Activated CD4-positive, alpha-beta T cell treated with anti-CD3 and anti-CD28 coated beads for 36 hours (primary cell): ENCODE results near the gene INPP5A. TPM values are rescaled to one million over a fixed set of nuclear protein-coding genes. Genes with fewer than 3 reads are reported as not detected.

Experiments
- ATAC-seq: fragments of 200-7000 bp; cut with Tn5 transposase; one replicate; pipeline ENCODE4 v1.10.0; 2021; ENCODE audit warnings: mild to moderate bottlenecking, moderate library complexity
- CTCF ChIA-PET: fragments of 350-600 bp; sonication (Branson Sonifier 250); formaldehyde crosslinking; loops from one replicate; lab custom pipeline; 2021; ENCODE audit warnings: antibody characterized with exemption; lab: Charles Lee
- POLR2A ChIA-PET: fragments of 350-600 bp; sonication (Branson Sonifier 250); formaldehyde crosslinking; loops from one replicate; lab custom pipeline; 2021; ENCODE audit warnings: antibody characterized with exemption, inconsistent platforms; lab: Charles Lee
- DNase-seq: peaks from one replicate; pipeline ENCODE4 v3.0.0-alpha.2; 2020
- H3K27ac Mint-ChIP-seq: one replicate; pipeline ENCODE4 v1.8.0; 2021; ENCODE audit warnings: mixed read lengths
- H3K27me3 Mint-ChIP-seq: one replicate; pipeline ENCODE4 v1.8.0; 2021; ENCODE audit warnings: mixed read lengths
- H3K36me3 Mint-ChIP-seq: one replicate; pipeline ENCODE4 v1.8.0; 2021; ENCODE audit warnings: low read depth, mixed read lengths
- H3K4me1 Mint-ChIP-seq: one replicate; pipeline ENCODE4 v1.8.0; 2021; ENCODE audit warnings: mixed read lengths
- H3K4me3 Mint-ChIP-seq: one replicate; pipeline ENCODE4 v1.8.0; 2021; ENCODE audit warnings: mild to moderate bottlenecking, moderate library complexity, mixed read lengths
- H3K9me3 Mint-ChIP-seq: one replicate; pipeline ENCODE4 v1.8.0; 2021; ENCODE audit warnings: low read depth, mixed read lengths
- intact Hi-C, 2 experiments: fragments of 100-400 bp; cut with DNase I in 1 of 2; cut with micrococcal nuclease in 1 of 2; formaldehyde crosslinking; loops; one replicate each; pipeline versions ENCODE4 v1.14.2 to v1.15.1; 2022 to 2024; cut with DNase I, micrococcal nuclease
- total RNA-seq, 2 experiments: library from RNA; stranded (reverse); gene quantifications; one replicate each; pipeline ENCODE4 v1.2.3, GENCODE V29; 2021

INPP5A gene
- total RNA-seq, 2 experiments from 2014 or later = 8.1 to 9.3 TPM

DNA sequence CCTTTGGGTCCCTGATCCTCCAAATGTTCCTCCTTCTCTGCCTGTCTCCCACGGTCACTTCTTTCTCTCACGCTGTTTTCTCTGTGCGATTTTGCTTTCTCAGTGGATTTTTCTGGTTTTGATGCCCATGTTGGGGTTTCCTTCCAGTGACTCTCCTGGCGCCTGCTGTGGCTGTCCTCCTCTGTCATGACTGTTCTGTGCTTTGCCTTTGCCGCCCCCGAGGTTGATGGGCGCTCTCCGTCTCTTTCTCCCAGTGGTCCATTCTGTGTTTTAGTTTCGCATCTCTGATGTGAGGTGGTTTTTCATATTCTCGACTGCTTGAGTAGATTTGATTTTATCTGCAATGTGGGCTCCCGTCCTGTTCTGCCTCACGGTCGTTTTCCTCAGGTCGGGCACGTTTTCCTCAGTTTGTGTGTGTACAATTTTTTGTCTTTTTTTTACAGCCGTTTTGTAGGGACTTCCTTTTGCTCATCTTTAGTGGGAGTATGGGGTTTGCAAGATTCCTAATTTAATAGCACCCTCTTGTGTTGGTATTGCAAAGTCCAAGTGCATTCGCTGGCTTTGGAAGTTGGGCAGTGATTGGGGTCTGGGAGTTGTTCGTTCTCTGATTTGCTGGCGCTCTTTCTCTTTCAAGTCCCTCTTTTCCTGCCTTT is 100.0 kb downstream of the INPP5A start:
- no peaks in the 10 kb centered on the region for H3K9me3 Mint-ChIP-seq
- CTCF ChIA-PET = no interaction called here
- no peak overlapping the region for H3K27ac Mint-ChIP-seq
- DNase-seq (peak; percentile 21), ATAC-seq (peak; percentile 66)
- H3K27me3 Mint-ChIP-seq = no peaks in the 10 kb centered on the region
- H3K4me3 Mint-ChIP-seq = no peak overlapping the region
- H3K4me1 Mint-ChIP-seq = peaks cover 15% of the 10 kb centered on the region
- POLR2A ChIA-PET = no interaction called here
- intact Hi-C loops = loop anchor here (1.0 to 10.0 kb wide), 5 partner anchors 95 to 413 kb away; partner anchors contain the start of gene INPP5A (in 1 of the 2)
- H3K36me3 Mint-ChIP-seq = no peaks in the 10 kb centered on the region

DNA sequence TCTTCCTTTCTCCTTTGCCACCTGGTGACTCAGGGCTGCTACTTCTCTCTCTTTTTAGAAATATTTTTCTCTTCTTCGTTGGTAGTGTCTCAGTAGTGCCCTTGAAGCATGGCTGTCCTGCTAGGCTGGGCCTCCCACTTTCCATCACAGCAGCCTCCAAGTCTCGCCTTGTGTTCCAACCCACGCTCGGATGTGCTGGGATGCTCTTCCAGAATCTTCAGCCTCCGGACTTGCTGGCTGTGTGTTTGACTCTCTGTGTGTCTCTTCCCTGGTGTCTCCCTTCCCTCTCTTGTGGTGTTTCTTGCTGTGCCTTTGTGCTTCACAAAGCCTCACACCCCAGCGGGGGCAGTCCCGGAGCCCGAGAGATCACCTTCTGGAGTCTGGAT is 100.5 kb downstream of the INPP5A start:
- peak; percentile 30 for ATAC-seq
- POLR2A ChIA-PET = no interaction called here
- Mint-ChIP-seq H3K27ac (no peak overlapping the region), H3K36me3 (no peaks in the 10 kb centered on the region), H3K4me1 (peaks cover 15% of the 10 kb centered on the region), H3K9me3 (no peaks in the 10 kb centered on the region), H3K4me3 (no peak overlapping the region), H3K27me3 (no peaks in the 10 kb centered on the region)
- no peak for DNase-seq
- CTCF ChIA-PET = interaction anchor here (0.5 to 1.0 kb wide), 3 partner anchors 66 to 588 kb away, joined by 3 to 4 read pairs (median 3); no protein-coding TSS in a partner anchor
- intact Hi-C loops = loop anchor here (5.0 to 10.0 kb wide), 4 partner anchors 96 to 413 kb away; partner anchors contain the start of gene INPP5A (in 1 of the 2)

DNA sequence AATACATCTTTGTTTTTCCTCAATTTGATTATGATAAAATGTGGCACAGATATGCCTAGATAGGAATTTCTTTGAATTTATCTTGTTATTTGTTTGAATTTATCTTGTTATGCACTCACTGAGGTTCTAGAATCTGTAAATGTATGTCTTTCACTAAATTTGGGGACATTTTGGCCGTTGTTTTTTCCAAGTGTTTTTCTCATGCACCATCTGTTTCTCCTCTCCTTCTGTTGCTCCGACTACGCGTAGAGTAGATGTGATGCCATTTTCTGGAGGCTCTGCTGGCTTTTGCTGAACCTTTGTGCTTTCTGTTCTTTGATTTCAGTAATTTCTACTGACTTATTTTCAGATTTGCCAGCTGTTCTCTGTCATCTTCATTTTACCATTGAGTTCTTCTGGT is 101.9 kb downstream of the INPP5A start:
- H3K27me3 Mint-ChIP-seq = no peaks in the 10 kb centered on the region
- H3K9me3 Mint-ChIP-seq = no peaks in the 10 kb centered on the region
- peaks cover 15% of the 10 kb centered on the region for H3K4me1 Mint-ChIP-seq
- no peaks in the 10 kb centered on the region for H3K36me3 Mint-ChIP-seq
- no peak for ATAC-seq
- DNase-seq = no peak
- ChIA-PET POLR2A (no interaction called here), CTCF (no interaction called here)
- H3K4me3 Mint-ChIP-seq = no peak overlapping the region
- no peak overlapping the region for H3K27ac Mint-ChIP-seq
- intact Hi-C loops = loop anchor here (5.0 to 10.0 kb wide), 4 partner anchors 97 to 415 kb away; partner anchors contain the start of gene INPP5A (in 1 of the 2)

DNA sequence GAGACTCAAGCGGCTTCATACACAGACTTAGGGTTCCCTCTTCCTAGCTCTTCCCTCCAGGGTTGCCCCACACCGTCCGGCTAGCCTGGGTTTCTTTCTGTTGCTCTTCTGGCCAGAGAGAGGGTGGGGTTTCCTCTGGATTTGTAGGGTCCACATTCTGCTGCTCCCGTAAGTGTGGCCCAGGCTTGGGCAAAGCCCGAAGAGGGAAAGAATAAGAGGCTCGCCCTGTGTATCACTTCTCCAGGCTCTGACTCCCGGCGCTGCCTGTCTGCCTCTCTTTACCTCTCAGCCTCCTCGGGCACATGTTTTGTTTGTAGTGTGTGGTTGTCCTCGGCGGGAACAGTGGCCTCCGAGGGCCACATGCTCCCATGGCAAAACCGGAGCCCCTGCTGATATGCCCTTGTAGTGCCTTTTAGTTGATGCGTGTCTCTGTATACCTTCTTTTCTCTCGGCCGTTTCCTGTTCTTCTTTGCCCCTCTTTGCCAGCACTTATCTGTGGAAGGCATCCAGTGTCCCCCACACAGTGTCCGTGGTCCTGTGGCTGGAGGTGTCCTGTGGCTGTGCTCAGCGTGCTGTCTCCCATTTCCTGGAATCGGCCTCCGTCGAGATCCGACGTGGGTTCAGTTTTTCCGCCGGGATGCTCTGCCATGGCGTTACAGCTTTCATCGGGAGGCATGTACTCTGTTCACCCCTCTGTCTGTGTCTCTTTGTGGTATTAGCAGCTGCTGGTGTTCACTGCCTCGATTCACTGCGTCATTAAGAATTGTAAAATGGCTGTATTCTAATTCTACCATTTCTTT is 102.9 kb downstream of the INPP5A start:
- H3K4me3 Mint-ChIP-seq = no peak overlapping the region
- intact Hi-C loops = no loop called here
- ATAC-seq (no peak), DNase-seq (no peak)
- peaks cover 12% of the 10 kb centered on the region for H3K4me1 Mint-ChIP-seq
- H3K27me3 Mint-ChIP-seq = no peaks in the 10 kb centered on the region
- no peaks in the 10 kb centered on the region for H3K9me3 Mint-ChIP-seq
- H3K36me3 Mint-ChIP-seq = no peaks in the 10 kb centered on the region
- ChIA-PET CTCF (interaction anchor here (1.0 to 1.1 kb wide), 2 partner anchors 15 to 181 kb away, joined by 3 read pairs; no protein-coding TSS in a partner anchor), POLR2A (no interaction called here)
- no peak overlapping the region for H3K27ac Mint-ChIP-seq

DNA sequence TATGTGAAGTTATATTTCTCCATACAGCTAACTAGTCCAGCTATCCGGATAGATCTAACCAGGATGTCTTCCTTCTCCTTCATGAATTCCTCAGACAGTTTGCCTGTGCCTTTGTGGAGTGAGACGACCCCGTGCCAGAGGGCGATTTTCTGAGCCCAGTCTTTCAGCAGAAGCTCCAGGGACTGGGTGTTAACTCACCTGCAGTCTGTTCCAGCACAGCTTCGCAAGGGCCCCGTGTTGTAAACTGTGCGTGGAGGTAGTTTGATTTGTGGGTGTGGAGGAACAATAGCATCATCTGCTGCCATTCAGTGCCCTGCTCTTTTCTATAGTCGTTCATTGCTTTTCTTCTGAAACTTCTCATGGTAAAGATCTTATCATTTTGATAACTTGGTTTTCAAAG is 103.8 kb downstream of the INPP5A start:
- no peak overlapping the region for H3K27ac Mint-ChIP-seq
- CTCF ChIA-PET = interaction anchor here (0.7 to 4.2 kb wide), 3 partner anchors 13 to 182 kb away, joined by 3 to 19 read pairs (median 3); no protein-coding TSS in a partner anchor
- H3K4me1 Mint-ChIP-seq = peaks cover 12% of the 10 kb centered on the region
- ATAC-seq (no peak), DNase-seq (no peak)
- H3K4me3 Mint-ChIP-seq = no peak overlapping the region
- H3K9me3 Mint-ChIP-seq = no peaks in the 10 kb centered on the region
- no peaks in the 10 kb centered on the region for H3K27me3 Mint-ChIP-seq
- no peaks in the 10 kb centered on the region for H3K36me3 Mint-ChIP-seq
- intact Hi-C loops = no loop called here
- POLR2A ChIA-PET = no interaction called here

DNA sequence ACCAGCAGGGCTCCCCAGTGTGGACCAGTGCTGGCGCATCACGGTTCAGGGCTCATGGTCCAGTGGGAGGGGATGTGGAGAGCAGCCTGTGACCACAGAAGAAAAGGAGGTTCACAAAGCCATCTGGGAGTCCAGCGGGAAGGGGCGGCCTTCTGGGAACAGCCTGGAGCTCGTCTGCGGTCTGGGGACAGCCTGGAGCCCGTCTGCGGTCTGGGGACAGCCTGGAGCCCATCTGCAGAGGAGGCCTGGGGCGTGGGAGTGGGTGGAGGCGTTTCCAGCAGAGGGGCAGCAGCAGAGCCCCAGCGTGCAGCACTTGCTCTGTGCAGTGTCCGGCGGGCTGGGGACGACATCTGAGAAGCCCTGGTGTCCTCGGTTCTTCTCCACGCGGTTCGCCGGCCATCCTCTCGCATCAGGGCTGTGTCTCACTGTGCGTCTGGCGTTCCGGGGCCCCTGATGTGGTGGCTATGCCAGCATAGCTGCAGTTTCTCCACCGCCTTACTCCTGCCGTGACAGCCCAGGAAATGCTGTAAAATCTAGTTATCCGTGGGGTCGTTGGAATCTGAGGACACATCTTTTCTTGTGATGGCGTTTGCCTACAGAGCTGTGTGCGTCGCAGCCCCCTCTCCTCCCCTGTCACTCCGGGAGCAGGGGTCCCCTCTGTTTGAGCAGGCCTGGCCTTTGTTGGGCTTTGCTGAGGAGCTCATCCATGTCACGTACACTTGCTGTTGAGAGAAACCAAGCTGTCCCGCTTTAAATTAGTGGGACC is 104.6 kb downstream of the INPP5A start:
- ATAC-seq (no peak), DNase-seq (no peak)
- ChIA-PET CTCF (interaction anchor here (0.7 to 4.2 kb wide), 2 partner anchors 13 to 162 kb away, joined by 3 to 19 read pairs; no protein-coding TSS in a partner anchor), POLR2A (no interaction called here)
- intact Hi-C loops = no loop called here
- no peaks in the 10 kb centered on the region for H3K9me3 Mint-ChIP-seq
- H3K27ac Mint-ChIP-seq = no peak overlapping the region
- no peak overlapping the region for H3K4me3 Mint-ChIP-seq
- H3K4me1 Mint-ChIP-seq = peaks cover 11% of the 10 kb centered on the region
- no peaks in the 10 kb centered on the region for H3K27me3 Mint-ChIP-seq
- H3K36me3 Mint-ChIP-seq = no peaks in the 10 kb centered on the region

DNA sequence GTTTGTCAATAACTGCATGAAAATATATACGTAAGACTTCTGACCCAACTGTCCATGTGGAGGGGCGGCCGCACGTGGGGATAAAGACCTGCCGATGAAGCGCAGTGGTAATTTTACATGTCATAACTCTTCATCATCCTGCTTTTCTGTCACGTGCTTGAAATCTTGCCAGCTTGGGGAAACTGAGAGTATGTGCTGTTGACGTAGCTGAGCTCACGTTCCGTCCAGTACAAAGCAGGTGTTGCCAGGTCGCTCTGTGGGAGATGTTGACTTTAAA is 105.1 kb downstream of the INPP5A start:
- intact Hi-C loops = no loop called here
- no peak for ATAC-seq
- ChIA-PET POLR2A (no interaction called here), CTCF (interaction anchor here (4.2 kb wide), 1 partner anchor 12 kb away, joined by 19 read pairs; no protein-coding TSS in a partner anchor)
- H3K9me3 Mint-ChIP-seq = no peaks in the 10 kb centered on the region
- no peaks in the 10 kb centered on the region for H3K27me3 Mint-ChIP-seq
- H3K36me3 Mint-ChIP-seq = no peaks in the 10 kb centered on the region
- DNase-seq = no peak
- no peak overlapping the region for H3K4me3 Mint-ChIP-seq
- no peak overlapping the region for H3K27ac Mint-ChIP-seq
- peaks cover 7% of the 10 kb centered on the region for H3K4me1 Mint-ChIP-seq

DNA sequence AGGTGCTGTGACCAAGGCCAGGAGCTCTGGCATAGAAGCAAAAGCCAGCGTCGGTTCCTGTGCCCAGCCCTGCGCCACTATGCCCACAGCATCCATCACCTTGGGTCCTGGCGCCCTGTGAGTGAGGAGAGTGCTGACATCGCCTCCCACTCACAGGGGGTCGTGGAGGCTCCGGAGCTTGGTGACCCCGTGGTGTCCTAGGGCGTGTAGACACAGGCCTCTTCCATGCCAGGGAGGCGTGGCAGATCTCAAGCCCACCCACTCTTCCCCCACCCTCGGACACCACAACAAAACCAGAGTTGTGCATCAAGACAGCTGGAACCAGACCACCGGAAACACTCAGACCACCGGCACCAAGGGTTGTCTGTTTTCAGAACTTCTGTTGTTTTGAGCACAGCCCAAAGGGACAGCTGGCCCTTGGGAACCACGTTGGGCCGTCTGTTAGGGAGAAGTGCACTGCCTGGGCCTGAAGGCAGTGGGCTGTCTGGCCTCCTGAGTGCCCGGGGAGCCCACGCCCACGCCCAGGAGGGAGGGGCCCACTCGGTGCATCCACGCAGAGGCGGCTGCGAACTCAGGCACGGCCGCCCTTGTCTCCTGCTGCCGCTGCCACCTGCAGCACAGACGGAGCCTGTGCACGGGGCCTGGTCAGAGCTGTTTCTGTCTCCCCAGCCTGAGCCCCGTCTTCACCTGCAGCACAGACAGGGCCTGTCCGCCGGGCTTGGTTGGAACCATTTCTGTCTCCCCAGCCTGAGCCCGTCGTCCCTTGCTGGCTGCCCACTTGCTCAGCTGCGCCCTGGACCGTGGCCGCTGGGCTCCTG is 106.3 kb downstream of the INPP5A start:
- ATAC-seq (no peak), DNase-seq (no peak)
- ChIA-PET CTCF (interaction anchor here (1.1 to 4.2 kb wide), 2 partner anchors 11 to 185 kb away, joined by 6 to 19 read pairs; no protein-coding TSS in a partner anchor), POLR2A (no interaction called here)
- Mint-ChIP-seq H3K9me3 (no peaks in the 10 kb centered on the region), H3K36me3 (no peaks in the 10 kb centered on the region), H3K4me1 (peaks cover 2% of the 10 kb centered on the region), H3K27ac (no peak overlapping the region), H3K27me3 (no peaks in the 10 kb centered on the region), H3K4me3 (no peak overlapping the region)
- intact Hi-C loops = no loop called here

DNA sequence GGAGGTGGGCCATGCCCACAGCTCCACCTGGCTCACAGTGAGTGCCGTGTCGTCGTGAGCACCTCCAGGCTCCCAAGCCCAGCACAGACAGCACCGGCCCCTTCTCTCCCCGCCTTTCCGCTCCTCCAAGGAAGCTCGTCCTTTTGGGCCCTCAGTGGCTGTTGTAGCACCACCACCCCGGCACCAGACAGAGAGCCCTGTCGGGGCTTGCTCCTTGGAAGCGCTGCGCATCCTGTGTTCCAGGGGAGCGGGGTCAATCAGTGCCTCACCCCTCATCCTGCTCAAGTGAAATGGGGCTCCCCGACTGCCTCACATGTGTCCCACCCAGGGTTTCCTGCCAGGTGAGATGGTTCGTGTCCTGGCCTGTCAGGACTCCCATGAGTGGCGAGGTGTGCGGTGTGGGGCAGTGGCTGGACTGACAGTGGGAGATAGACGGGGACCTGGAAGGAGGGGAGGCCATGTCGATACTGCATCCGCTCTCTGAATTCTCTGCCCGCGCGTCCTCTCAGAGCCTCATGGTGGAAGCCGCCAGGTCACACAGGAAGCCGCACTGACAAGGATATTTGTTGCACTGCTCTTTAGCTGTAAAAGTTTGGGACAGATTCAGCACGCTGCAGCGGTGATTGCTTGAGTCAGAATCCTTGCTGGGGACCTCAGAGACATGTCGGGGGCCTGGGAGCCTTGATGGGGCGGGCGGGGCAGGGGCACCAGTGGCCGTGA is 107.1 kb downstream of the INPP5A start:
- CTCF ChIA-PET = interaction anchor here (4.2 kb wide), 1 partner anchor 10 kb away, joined by 19 read pairs; no protein-coding TSS in a partner anchor
- H3K27ac Mint-ChIP-seq = no peak overlapping the region
- peaks cover 2% of the 10 kb centered on the region for H3K4me1 Mint-ChIP-seq
- no peak for DNase-seq
- no peaks in the 10 kb centered on the region for H3K27me3 Mint-ChIP-seq
- H3K4me3 Mint-ChIP-seq = no peak overlapping the region
- no peaks in the 10 kb centered on the region for H3K9me3 Mint-ChIP-seq
- H3K36me3 Mint-ChIP-seq = no peaks in the 10 kb centered on the region
- intact Hi-C loops = no loop called here
- ATAC-seq = no peak
- POLR2A ChIA-PET = no interaction called here

DNA sequence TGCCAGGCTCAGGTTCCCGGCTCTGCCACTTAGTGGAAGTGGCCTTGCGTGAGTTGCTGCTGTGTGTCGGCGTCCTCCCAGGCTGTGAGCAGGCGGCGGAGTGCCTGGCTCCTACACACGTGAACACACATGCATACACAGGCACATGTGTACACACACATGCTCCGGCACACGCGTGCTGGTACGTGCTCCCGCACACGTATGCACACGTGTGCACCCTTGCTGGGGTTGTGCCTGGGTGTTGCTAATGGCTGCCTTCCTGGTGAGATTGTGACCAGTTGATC is 107.6 kb downstream of the INPP5A start:
- no peak for ATAC-seq
- no peak for DNase-seq
- Mint-ChIP-seq H3K9me3 (no peaks in the 10 kb centered on the region), H3K4me1 (peaks cover 2% of the 10 kb centered on the region), H3K36me3 (no peaks in the 10 kb centered on the region), H3K27me3 (no peaks in the 10 kb centered on the region), H3K27ac (no peak overlapping the region), H3K4me3 (no peak overlapping the region)
- CTCF ChIA-PET = interaction anchor here (4.2 kb wide), 1 partner anchor 10 kb away, joined by 19 read pairs; no protein-coding TSS in a partner anchor
- POLR2A ChIA-PET = no interaction called here
- intact Hi-C loops = no loop called here
